ENCODE data around the gene SIX1. TPM values are rescaled to one million over a fixed set of nuclear protein-coding genes. Genes with fewer than 3 reads are reported as not detected.

SIX1 gene
- total RNA-seq, 2 experiments from 2014 or later, result not detected

DNA sequence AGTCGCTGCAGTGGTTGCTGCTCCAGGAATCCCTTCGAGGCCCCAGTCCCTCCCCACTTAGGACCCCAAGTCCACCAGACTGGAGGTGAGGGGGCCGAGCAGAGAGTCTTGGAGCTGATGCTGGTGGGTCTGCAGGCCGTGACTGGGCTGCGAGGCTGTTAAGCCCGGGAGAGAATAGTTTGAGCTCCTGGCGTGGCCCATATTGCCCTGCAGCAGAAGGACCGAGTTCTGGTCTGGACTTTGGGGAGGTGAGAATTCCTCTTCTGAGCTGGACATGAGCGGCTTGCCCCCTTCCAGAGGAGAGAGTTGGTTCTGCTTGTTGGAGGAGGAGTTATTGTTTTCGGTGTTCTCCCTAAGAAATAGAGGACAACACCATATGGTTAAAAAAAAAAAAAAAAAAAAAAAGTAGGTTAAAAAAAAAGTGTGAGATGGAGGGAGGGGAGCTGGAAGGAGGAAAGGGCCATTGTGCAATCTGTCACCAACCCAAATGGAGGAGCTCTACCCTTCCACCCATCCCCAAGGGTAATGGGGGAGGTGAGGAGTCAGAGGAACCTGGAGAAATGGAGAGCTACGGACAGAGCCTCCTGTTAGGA is 3.0 kb downstream of the SIX1 start:
- peaks cover 84% of the 10 kb centered on the region for H3K27me3 Mint-ChIP-seq (ENCODE audit: low read depth)
- ATAC-seq (no peak), DNase-seq (no peak)
- no peak overlapping the region for H3K27ac Mint-ChIP-seq
- ChIA-PET POLR2A (no interaction called here), CTCF (interaction anchor here (0.7 to 1.2 kb wide), 2 partner anchors 9 to 21 kb away, joined by 3 to 6 read pairs; no protein-coding TSS in a partner anchor)
- H3K4me1 Mint-ChIP-seq (ENCODE audit: low read depth), result peaks cover 39% of the 10 kb centered on the region
- no peak overlapping the region for H3K4me3 Mint-ChIP-seq
- H3K36me3 Mint-ChIP-seq (ENCODE audit: low read depth), result peaks cover 4% of the 10 kb centered on the region
- no peaks in the 10 kb centered on the region for H3K9me3 Mint-ChIP-seq (ENCODE audit: insufficient read depth)

DNA sequence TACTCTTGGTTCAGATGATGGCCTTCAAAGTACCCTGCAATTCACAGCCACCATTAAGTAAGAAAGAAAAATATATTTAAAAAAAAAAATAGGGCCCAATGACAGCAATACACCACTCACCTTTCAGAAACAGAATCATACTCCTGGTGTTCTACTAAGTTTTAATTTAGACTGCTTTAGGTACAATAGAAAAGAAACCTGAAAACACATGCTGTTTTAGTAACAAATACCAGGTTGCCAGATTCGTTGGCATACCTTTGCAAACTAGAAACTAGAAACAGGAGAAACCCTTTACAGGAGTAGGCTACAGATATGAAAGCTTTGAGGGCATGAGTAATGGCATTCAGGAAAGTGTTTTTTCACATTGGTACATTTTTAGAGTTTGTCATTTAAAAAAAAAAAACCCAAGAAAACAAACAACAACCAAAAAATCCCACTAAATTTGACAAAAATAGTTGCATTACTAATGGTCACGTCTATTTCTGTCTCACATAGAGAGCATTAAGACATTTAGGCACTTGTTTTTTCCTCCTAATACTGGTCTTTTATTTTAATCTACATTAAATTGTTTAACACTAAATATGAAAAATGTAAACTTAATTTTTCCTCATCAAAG is 4.0 kb downstream of the SIX1 start:
- Mint-ChIP-seq H3K9me3 (ENCODE audit: insufficient read depth) (no peaks in the 10 kb centered on the region), H3K4me1 (ENCODE audit: low read depth) (peaks cover 38% of the 10 kb centered on the region), H3K36me3 (ENCODE audit: low read depth) (peaks cover 4% of the 10 kb centered on the region), H3K27ac (no peak overlapping the region), H3K27me3 (ENCODE audit: low read depth) (peaks cover 84% of the 10 kb centered on the region), H3K4me3 (no peak overlapping the region)
- no peak for ATAC-seq
- CTCF ChIA-PET, result interaction anchor here (0.7 kb wide), 1 partner anchor 10 kb away, joined by 3 read pairs; no protein-coding TSS in a partner anchor
- POLR2A ChIA-PET, result no interaction called here
- no peak for DNase-seq

DNA sequence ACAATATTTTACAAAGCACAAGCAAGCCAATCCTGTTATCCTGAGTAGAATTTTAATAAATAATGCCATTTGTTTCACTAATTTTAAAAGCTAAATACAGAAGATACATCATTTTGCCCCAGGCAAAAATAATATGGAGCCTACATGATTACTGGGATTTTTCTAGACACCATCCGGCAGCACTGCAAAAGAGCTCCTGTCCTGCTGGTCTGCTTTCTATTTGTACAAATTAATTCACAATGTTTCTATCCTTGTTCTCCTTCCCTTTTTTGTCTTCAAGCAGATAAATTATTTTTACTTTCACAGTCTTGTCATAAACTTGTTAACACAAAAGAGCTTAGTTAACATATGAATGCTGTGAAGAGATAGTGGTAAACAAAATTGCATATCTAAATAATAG is 4.6 kb downstream of the SIX1 start:
- ATAC-seq, result no peak
- H3K27ac Mint-ChIP-seq, result no peak overlapping the region
- peaks cover 84% of the 10 kb centered on the region for H3K27me3 Mint-ChIP-seq (ENCODE audit: low read depth)
- H3K4me1 Mint-ChIP-seq (ENCODE audit: low read depth), result peaks cover 32% of the 10 kb centered on the region
- POLR2A ChIA-PET, result no interaction called here
- no peaks in the 10 kb centered on the region for H3K9me3 Mint-ChIP-seq (ENCODE audit: insufficient read depth)
- CTCF ChIA-PET, result interaction anchor here (0.9 to 1.2 kb wide), 2 partner anchors 12 to 608 kb away, joined by 3 to 4 read pairs; no protein-coding TSS in a partner anchor
- H3K4me3 Mint-ChIP-seq, result no peak overlapping the region
- no peak for DNase-seq
- peaks cover 4% of the 10 kb centered on the region for H3K36me3 Mint-ChIP-seq (ENCODE audit: low read depth)

DNA sequence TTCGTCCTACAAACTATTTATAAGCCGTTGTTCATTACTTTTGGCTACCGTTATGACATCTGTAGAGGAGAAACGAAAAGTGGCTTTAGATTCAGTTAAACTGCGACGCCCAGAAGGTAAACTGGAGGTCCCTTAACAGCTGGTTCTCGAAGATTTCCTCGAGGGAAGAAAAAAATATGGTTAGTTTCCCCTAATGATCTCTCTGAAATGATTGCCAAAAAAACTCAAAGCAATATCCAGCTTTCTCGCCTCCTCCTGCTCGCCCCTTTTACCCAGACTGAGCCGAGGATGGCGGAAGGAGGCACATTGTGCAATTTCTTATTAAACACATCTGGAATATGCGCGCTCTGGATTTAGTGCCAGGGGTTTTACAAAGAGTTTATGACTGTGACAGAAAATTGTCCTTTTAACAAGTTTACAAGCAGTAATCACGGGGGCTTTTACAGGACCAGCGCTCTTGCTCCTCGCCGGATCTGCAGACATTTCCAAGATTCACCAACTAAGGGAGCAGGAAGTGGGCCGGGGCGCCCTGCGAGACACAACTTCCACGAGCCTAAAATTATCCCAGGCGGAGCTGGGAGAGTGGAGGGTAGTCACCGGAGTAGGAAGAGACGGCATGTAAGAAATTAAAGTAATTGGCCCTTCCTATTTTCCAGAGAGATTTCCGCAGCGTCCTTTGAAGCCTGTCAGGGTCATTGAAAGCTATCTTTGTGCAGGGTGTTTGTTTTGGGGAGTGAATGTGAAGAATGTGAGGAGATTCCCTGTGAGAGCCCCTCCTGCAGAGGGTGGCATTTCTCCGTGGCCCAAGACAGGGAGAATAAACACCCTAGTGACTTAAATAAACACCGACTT is 5.6 kb downstream of the SIX1 start:
- H3K27ac Mint-ChIP-seq, result no peak overlapping the region
- H3K27me3 Mint-ChIP-seq (ENCODE audit: low read depth), result peaks cover 82% of the 10 kb centered on the region
- ChIA-PET POLR2A (no interaction called here), CTCF (interaction anchor here (0.9 to 1.2 kb wide), 2 partner anchors 13 to 609 kb away, joined by 3 to 4 read pairs; no protein-coding TSS in a partner anchor)
- H3K4me3 Mint-ChIP-seq, result no peak overlapping the region
- no peak for ATAC-seq
- H3K9me3 Mint-ChIP-seq (ENCODE audit: insufficient read depth), result no peaks in the 10 kb centered on the region
- DNase-seq, result no peak
- peaks cover 27% of the 10 kb centered on the region for H3K4me1 Mint-ChIP-seq (ENCODE audit: low read depth)
- H3K36me3 Mint-ChIP-seq (ENCODE audit: low read depth), result peaks cover 4% of the 10 kb centered on the region

DNA sequence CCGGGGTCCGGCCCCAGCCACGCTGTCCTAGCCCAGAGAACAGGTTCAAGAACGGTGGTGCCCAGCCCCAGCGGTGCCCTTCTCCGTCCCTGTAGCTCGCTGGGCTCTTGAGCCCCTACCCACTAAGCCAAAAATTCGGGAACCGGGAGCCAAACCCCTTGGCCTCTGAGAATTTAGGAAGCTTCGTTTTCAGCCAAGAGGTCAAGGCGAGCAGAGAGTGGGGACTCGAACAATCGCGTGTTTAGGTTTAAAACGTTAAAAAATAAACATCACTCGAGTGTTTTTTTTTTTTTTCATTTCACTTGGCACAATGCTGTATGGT is 6.2 kb downstream of the SIX1 start:
- H3K4me1 Mint-ChIP-seq (ENCODE audit: low read depth), result peaks cover 27% of the 10 kb centered on the region
- DNase-seq (no peak), ATAC-seq (no peak)
- peaks cover 4% of the 10 kb centered on the region for H3K36me3 Mint-ChIP-seq (ENCODE audit: low read depth)
- H3K27ac Mint-ChIP-seq, result no peak overlapping the region
- no peaks in the 10 kb centered on the region for H3K9me3 Mint-ChIP-seq (ENCODE audit: insufficient read depth)
- ChIA-PET CTCF (interaction anchor here (0.8 kb wide), 1 partner anchor 18 kb away, joined by 3 read pairs; no protein-coding TSS in a partner anchor), POLR2A (no interaction called here)
- H3K4me3 Mint-ChIP-seq, result no peak overlapping the region
- H3K27me3 Mint-ChIP-seq (ENCODE audit: low read depth), result peaks cover 84% of the 10 kb centered on the region

DNA sequence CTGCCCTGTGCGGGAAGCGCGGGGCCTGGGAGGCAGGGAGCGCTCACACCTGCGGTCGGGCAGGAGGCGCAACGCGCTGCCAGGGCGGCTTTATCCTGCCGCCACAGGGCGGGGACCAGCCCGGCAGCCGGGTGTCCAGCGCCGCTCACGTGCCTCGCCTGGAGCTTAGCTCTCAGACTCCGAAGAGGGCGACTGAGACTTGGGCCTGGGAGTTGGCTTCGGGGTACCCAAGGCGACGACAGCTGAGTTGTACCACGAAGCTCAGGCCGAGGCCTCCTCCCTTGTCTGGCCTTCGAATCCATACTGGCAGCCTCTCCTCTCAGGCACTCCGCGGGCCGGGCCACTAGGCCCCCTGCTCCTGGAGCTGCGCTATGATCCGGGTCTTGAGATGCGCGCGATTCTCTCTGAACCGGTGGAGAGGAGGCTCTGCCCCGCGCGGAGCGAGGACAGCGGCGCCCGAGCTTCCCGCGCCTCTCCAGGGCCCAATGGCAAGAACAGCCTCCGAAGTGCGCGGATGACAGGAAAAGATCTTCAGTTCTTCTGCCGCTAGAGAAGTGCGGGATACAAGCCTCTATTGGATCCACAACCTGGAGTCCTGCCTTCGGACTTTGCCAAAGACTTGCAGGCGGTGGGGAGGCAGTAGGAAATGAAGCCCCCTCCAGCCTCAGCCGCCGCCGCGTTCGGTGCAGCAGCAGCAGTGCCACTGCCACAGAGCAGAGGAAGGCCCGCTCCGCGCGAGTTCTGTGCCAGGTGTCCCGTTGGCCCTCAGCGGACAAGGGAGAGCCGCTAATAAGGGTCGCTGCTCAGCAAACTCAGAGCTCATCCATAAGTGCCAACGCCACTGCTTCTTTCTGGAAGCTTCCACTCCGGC is 6.8 kb downstream of the SIX1 start:
- Mint-ChIP-seq H3K9me3 (ENCODE audit: insufficient read depth) (no peaks in the 10 kb centered on the region), H3K27me3 (ENCODE audit: low read depth) (peaks cover 82% of the 10 kb centered on the region), H3K27ac (no peak overlapping the region), H3K36me3 (ENCODE audit: low read depth) (peaks cover 4% of the 10 kb centered on the region), H3K4me1 (ENCODE audit: low read depth) (peaks cover 24% of the 10 kb centered on the region), H3K4me3 (no peak overlapping the region)
- POLR2A ChIA-PET, result no interaction called here
- CTCF ChIA-PET, result interaction anchor here (0.8 kb wide), 1 partner anchor 18 kb away, joined by 3 read pairs; no protein-coding TSS in a partner anchor
- DNase-seq (no peak), ATAC-seq (no peak)

DNA sequence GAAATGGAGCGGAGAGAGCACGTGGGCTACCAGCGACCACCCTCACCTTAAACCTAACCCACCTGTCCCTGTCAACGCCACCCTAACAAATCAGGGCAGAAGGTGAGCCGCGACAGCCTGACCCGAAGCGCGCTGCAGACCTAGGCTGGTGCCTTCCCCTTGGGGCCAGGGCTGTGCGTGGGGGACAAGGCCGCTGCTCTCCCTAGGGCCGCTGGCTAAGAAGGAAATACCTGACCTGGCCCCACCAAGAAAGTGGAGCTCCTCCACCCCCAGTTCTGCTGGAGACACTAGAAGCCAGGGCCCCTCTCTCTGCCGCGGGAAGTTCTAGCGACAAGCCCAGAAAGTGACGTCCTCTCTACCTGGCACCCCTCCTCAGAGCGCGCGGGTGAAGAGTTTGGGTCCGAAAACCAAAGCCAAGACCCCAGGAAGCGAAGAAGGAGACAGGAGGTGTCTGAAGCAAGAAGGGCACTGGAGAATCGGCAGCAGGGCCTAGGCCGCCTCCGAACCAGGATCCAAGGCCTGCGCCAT is 7.5 kb downstream of the SIX1 start:
- peaks cover 6% of the 10 kb centered on the region for H3K36me3 Mint-ChIP-seq (ENCODE audit: low read depth)
- no peak overlapping the region for H3K4me3 Mint-ChIP-seq
- ATAC-seq (no peak), DNase-seq (no peak)
- H3K27me3 Mint-ChIP-seq (ENCODE audit: low read depth), result peaks cover 80% of the 10 kb centered on the region
- H3K9me3 Mint-ChIP-seq (ENCODE audit: insufficient read depth), result no peaks in the 10 kb centered on the region
- ChIA-PET CTCF (interaction anchor here (1.0 kb wide), 1 partner anchor 12 kb away, joined by 3 read pairs; no protein-coding TSS in a partner anchor), POLR2A (no interaction called here)
- no peak overlapping the region for H3K27ac Mint-ChIP-seq
- peaks cover 19% of the 10 kb centered on the region for H3K4me1 Mint-ChIP-seq (ENCODE audit: low read depth)

DNA sequence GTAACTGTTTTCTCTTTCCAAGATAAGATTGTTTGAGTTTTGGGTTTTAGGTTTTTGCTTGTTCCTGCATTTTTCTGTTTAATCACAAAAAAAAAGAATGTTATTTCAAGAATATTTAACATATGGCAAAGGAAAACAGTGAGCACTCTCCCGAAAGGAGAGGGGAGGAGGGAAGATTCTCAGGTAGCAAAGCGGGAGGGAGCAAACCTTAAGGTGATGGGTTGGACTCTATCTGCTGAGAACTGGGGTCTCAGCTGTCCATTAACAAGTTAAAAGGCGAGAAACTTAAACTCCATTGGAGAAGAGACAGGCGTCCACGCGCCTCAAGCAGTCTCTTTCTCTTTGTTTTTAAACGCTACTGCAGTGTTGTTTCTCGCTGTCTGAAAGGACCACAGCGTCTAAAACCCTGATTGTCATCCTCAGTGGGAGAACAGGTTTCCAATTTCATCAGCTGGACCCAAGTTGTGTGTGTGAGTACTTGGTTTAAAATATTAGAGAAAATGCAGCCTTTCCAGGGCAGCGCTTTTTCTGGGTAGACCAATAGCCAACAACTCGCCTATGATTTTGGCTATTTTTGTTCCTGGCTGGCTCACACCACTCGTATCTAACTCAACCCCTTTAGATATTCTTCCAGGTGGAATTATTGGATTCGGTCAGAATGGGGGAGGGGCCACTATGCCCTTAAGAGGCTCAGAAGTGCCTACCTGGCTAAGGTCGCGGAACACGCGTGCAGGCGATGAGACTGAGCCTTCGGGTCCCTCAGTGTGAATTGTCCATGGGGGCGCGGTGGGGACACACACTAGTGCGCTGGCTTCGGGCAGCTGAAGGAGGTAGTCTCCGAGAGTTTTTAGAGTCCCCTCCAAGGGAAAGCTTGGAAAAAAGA is 8.2 kb downstream of the SIX1 start:
- H3K27me3 Mint-ChIP-seq (ENCODE audit: low read depth), result peaks cover 80% of the 10 kb centered on the region
- ChIA-PET POLR2A (no interaction called here), CTCF (interaction anchor here (1.0 kb wide), 1 partner anchor 13 kb away, joined by 3 read pairs; no protein-coding TSS in a partner anchor)
- H3K4me3 Mint-ChIP-seq, result no peak overlapping the region
- H3K27ac Mint-ChIP-seq, result no peak overlapping the region
- DNase-seq (no peak), ATAC-seq (no peak)
- peaks cover 6% of the 10 kb centered on the region for H3K36me3 Mint-ChIP-seq (ENCODE audit: low read depth)
- H3K4me1 Mint-ChIP-seq (ENCODE audit: low read depth), result peaks cover 19% of the 10 kb centered on the region
- no peaks in the 10 kb centered on the region for H3K9me3 Mint-ChIP-seq (ENCODE audit: insufficient read depth)

DNA sequence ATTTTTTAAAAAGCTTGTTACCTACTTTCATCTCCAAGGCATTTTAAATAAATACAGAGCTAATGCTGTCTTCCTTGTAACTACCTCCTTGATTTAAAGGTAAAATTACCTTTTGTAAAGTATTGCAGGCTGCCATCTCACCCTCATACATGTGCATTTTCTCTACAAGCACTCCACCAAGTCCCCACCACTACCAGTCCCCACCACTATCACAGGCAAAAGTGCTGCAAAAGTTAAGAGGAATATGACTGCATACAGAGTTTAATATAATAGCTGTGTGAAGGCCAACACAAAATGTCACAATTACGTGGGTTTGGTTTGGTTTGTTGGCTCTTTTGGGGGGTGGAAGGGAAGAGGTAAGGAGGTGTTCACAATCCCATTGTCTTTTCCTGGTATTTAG is 9.6 kb downstream of the SIX1 start:
- no peak for DNase-seq
- CTCF ChIA-PET, result interaction anchor here (0.8 to 1.1 kb wide), 3 partner anchors 9 to 308 kb away, joined by 3 to 4 read pairs (median 3); no protein-coding TSS in a partner anchor
- ATAC-seq, result no peak
- POLR2A ChIA-PET, result no interaction called here
- Mint-ChIP-seq H3K4me3 (no peak overlapping the region), H3K4me1 (ENCODE audit: low read depth) (peaks cover 19% of the 10 kb centered on the region), H3K36me3 (ENCODE audit: low read depth) (peaks cover 6% of the 10 kb centered on the region), H3K9me3 (ENCODE audit: insufficient read depth) (no peaks in the 10 kb centered on the region), H3K27ac (no peak overlapping the region), H3K27me3 (ENCODE audit: low read depth) (peaks cover 74% of the 10 kb centered on the region)

DNA sequence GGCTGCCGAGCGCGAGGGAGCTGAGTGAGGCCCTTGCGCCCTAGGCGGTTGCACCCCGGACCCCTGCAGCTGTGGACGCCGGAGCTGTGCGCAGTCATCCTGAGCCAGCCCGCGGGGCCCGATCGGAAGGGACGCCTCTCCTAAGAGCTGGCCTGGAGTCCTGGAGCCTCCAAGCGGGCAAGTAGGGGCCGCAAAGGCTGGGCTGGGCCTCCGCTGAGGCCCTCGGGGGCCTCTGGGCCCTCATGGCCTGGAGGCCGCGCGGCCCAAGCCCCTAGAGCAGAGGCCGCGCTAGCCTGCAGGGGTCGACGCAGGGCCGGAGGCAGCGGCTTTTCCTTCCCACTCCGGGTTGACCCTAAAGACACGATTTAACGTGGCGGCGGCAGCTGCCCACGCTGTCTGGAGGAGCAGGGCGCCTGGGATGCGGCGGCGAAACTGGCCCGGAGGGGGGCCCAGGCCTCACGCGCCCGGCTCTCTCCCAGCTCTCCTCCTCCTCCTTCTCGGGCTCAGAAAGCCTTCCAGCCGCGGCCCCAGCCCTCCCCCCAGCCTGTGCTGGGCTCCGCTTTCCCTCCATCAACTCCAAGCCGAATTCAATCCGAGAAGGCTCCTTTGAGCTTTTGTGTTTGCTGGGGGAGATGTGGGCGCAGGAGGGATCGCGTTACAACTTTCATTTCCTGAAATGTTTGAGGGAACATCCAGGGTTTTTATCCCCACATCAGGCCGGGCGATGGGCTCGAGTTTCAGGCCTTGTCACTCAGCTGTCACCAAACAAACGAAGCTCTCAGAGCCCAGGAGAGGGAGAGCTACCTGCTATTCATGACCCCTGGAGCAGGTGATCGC is 11.6 kb downstream of the SIX1 start:
- peaks cover 62% of the 10 kb centered on the region for H3K27me3 Mint-ChIP-seq (ENCODE audit: low read depth)
- ATAC-seq (no peak), DNase-seq (no peak)
- no peak overlapping the region for H3K27ac Mint-ChIP-seq
- no peak overlapping the region for H3K4me3 Mint-ChIP-seq
- H3K36me3 Mint-ChIP-seq (ENCODE audit: low read depth), result peaks cover 6% of the 10 kb centered on the region
- POLR2A ChIA-PET, result interaction anchor here (0.7 kb wide), 1 partner anchor 20 kb away, joined by 3 read pairs; no protein-coding TSS in a partner anchor
- CTCF ChIA-PET, result interaction anchor here (2.2 kb wide), 1 partner anchor 12 kb away, joined by 8 read pairs; no protein-coding TSS in a partner anchor
- no peaks in the 10 kb centered on the region for H3K9me3 Mint-ChIP-seq (ENCODE audit: insufficient read depth)
- peaks cover 18% of the 10 kb centered on the region for H3K4me1 Mint-ChIP-seq (ENCODE audit: low read depth)
